GM19324 (cell line): Measurements from ENCODE around the gene GUCA1A.
"Not testable (repeated sequence)": the region's sequence is repeated elsewhere in the genome, so short reads cannot be mapped to it uniquely, and the experiment has no call there.

ENCODE experiments used
- ATAC-seq: cut with Tn5 transposase; IDR thresholded peaks from one replicate; pipeline ENCODE4 v1.9.1; 2021; ENCODE audit warnings: mild to moderate bottlenecking, moderate library complexity; ENCODE audit not compliant: unreplicated experiment, low FRiP score

GUCA1A gene

DNA sequence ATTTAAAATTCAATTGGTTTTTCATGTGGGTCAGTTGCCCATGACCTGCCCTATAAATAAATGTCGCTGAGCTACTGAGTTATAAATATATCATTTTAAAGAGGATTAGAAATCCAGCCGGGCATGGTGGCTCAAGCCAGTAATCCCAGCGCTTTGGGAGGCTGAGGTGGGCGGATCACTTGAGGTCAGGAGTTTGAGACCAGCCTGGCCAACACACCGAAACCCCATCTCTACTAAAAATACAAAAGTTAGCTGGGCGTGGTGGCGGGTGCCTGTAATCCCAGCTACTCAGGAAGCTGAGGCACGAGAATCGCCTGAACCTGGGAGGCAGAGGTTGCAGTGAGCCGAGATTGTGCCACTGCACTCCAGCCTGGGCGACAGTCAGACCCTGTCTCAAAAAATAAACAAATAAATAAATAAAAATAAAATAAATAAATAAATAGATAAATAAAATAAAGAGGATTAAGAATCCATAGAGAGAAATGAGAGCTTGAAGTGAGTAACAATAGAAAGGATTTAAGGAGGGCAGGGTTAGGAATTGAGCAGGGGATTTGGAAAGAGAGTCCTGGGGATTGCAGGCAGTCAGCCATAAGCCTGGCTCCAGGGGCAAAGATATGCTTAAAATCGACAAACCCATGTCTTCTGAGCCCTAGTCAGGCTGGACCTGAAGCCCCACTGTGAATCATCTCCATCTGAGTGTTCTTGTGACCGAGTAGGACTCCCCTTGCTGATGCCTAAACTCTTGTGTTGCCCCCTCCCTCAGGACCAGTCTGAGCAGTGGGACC, 29.2 kb downstream of the GUCA1A start:
- ATAC-seq = not testable (repeated sequence)

DNA sequence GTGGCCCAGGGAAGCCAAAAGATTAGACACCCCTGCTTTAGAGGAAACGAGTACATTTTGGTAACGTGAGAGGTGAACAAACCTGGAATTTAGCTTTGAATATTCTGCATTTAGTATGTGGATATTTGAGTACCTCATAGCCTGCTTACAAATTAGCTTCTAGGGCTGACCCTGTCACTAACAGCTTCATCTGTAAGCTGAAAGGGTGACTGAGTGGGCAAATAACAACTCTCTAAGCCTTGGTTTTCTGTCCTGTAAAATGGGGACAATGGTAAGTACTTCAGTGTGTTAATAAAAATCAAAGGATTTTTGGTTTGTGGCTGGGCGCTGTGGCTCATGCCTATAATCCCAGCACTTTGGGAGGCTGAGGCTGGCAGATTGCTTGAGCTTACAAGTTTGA, 30.0 kb downstream of the GUCA1A start:
- ATAC-seq = no peak

DNA sequence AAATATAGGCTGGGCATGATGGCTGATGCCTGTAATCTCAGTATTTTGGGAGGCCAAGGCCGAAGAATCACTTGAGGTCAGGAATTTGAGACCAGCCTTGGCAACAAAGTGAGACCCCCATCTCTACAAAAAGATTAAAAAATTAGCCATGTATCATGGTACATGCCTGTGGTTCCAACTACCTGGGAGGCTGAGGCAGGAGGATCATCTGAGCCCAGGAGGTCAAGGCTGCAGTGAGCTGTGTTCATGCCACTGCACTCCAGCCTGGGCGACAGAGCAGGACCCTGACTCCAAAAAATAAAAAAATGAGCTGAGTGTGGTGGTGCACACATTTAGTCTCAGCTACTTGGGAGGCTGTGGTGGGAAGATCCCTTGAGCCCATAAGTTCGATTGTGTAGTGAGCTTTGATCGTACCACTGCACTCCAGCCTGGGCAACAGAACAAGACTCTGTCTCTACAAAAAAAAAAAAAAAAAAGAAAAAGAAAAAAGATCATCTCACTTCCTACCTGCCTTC, 31.7 kb downstream of the GUCA1A start:
- no peak for ATAC-seq

DNA sequence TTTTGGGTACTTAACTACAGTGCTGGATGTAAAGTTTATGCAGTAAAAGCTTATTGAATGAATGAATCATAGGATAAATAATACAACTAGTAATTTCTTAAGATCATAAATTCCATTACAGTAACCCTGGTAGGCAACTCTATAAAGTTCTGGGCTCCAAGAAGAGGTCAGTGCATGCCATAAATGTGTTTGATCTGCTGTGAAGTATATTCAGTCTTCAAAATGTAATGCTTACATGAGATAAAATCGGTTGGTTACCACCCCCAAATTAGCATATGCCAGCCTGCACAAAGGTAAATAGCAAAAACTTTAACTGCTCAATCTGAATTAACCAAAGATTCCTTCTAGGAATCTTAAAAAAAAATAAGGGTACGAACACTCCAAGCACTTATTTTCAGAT, 34.4 kb downstream of the GUCA1A start:
- ATAC-seq = not testable (repeated sequence)

DNA sequence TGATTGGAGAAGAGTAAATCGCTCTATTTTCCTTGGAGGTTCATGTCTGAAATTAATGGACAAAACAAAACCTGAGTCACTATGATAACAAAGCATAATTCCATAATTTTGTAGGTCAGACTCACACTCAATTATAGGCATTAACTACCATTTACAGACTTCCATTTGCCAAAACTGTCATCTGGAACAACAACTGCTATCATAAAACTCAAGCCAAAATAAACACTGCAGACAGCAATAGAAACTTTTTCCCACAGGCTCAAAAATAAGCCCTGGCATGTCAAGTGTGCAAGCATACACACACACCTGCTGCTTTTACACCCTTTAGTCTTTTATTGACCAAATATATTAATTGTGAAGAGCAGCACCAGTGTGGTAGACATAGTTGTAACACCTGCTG, 37.4 kb downstream of the GUCA1A start:
- no peak for ATAC-seq

DNA sequence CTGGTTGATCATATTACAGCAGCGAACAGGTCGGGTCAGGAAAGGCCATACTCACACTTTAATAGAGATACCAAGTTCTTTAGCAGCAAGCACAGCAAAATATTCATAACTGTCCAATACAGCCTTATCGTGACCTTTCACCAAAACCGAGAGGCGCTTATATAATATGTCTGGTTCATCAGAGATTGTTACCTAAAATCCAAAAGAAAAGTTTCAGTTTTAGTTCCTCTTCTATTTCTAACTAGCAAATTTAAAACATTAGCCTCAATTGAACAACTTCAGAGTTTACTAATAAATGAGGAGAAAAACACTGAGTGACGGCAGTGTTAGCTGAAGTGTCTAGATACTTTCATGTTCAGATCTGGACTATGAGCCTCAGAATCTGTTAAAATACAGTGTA, 38.6 kb downstream of the GUCA1A start:
- ATAC-seq = no peak

DNA sequence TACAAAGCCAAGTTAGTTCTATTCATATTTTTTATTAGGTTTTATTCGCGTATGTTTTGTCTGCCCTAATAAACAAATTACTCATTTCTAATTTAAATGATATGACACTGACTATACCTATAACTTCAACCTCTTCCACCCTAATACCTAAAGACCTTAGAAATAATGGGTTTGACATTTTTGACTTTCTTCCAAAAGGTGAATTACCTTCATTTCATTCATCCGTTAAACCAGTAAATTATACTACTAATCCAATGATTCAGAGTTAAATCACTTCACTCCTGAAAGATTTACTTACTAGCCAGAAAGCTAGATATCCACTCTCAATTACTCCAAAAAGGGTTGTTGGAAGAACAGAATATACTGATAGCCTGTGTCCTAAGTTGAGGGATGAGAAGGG, 39.3 kb downstream of the GUCA1A start:
- ATAC-seq = no peak

DNA sequence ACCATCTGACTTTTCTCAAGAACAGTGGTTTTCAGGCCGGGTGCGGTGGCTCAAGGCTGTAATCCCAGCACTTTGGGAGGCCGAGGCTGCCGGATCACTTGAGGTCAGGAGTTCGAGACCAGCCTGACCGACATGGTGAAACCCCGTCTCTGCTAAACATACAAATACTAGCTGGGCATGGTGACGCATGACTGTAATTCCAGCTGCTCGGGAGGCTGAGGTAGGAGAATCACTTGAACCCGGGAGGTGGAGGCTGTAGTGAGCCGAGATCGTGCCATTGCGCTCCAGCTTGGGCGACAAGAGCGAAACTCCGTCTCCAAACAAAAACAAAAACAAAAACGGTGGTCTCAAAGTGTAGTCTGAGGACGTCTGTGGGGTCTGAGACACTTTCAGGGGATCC, 43.3 kb downstream of the GUCA1A start:
- not testable (repeated sequence) for ATAC-seq

DNA sequence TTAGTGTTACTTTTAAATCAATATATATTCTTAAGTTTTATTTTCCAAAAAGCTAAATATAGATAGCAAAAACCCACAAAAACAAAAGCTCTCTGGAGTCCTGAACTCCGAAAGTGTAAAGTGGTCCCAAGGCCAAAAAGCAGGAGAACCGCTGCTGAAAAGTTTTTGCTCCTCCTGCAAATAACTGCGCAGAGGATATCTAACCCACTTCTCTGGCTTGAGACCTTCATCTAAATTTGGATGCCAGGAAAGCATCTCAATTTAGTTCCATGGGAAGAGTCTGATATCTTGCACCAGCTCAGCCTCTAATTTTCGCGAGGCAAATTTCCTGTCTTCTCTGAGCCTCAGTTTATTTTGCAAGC, 44.0 kb downstream of the GUCA1A start:
- ATAC-seq = no peak

DNA sequence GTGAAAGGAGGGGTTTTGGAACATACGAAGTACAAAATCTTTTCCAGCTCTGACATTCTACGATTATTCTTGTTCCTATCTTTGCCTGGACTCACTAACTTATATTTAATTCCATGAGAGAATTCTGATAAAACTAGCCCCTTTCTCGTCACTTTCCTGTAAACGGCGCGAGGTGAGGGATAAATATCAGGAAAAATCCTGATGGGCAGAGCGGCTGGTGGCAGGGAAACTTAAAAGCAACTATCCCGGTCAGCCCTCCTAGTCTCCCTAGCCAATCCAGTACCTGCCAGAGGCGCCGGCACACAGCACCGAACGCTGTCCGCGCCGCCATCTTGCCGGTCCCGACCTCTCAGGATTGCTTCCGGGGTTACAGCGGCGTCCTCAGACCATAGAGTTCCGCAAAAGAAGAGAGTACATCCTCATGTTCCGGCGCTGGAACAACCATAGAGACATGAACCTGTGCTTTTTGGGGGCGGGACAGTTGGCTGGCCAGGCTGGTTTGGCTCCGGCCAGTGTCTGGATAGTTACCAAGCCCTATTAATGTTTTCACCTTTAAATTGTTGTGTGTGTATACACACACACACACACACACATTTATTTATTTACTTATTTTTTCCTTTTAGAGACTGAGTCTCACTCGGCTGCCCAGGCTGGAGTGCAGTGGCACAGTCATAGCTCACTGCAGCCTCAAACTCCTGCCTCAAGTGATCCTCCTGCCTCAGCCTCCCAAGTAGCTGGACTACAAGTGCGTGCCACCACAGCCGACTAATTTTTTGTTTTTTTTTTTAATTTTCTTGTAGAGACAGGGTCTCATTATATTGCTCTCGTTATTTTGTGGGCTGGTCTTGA, 44.6 kb downstream of the GUCA1A start, which contains the start of gene MRPS10:
TSS of gene MRPS10 (minus strand) at position 343 of the 849 bp plus-strand sequence. CDS start at position 331, 12 bp downstream.
- ATAC-seq = peak; percentile 89

DNA sequence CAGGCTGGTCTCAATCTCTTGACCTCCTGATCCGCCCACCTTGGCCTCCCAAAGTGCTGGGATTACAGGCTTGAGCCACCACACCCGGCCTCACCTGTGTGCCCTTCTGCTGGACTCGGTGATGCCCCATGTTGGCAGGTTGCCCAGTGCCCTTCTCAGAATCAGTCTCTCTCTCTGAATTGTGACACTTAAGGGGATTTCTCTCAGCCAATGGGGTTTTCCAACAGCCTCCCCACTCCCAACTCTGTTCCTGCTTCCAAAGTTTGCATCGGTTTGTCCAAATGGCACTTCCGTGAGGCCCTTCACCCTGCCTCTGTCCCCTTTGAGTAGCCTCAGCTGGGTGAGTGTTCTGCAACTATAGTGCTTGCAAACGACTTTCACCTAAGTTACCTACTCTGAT, 47.6 kb downstream of the GUCA1A start:
- ATAC-seq = no peak

DNA sequence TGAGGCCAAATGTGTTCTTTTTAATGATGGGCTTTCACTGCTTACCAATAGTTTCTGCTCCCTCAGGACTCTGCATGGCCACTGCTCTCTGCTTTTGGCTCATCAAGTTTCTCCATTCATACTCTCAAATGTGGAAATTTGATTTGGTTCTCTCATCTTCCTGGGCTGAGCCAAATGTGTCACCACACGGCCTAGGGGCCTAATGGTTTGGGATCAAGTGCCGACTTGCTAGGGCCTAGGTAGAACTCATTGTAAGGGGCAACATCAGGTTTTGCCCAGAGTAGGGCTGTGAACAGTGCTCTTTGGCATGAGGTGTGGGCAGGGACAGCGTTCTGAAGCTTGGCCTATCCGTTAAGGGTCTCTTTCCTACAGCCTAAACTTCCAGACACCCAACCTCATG, 48.4 kb downstream of the GUCA1A start:
- ATAC-seq = no peak

DNA sequence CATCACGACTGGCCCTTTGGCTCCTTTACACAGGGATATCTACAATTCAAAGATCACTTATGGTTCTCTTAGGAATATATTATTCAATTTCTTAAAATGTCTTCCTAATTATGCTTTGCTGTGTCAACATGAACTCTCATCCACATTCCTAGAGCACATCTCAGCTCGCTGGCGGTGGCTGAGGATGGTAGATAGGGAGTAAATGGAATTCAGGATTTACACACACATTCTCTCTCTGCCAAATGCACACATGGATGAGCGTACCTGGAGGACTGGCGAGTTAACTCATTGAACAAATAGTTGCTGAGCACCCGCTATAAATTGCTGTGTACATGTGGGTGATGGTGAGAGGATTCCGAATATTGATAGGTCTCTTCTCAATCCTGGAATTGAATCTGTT, 49.3 kb downstream of the GUCA1A start:
- no peak for ATAC-seq

DNA sequence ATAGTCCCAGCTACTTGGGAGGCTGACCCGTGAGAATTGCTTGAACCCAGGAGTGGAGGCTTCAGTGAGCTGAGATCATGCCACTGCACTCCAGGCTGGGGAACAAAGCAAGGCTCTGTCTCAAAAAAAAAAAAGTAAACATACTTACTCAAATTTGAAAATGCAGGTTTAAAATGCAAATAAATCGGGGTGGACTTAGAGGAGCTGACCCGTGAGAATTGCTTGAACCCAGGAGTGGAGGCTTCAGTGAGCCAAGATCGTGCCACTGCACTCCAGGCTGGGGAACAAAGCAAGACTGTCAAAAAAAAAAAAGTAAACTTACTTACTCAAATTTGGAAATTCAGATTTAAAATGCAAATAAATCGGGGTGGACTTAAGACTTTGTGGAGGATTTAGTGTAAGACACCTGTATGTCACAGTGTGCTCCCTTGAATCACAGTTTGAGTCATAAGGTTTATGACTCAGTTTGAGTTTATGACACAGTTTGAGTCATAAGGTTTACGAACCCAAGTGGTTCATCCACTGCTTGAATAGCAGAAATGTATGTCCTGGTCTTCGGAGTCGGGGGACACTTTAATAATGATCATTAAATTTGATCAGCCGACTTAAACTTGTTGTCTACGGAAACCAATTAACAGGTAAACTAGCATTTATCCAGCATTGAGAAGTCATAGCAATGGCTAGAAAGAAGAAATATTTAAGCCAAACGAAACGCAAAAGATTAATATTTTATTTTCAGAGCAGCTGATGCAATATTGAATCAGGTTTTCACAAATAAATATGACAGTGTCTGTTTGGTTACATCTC, 51.3 kb downstream of the GUCA1A start:
- peak; percentile 74 for ATAC-seq

DNA sequence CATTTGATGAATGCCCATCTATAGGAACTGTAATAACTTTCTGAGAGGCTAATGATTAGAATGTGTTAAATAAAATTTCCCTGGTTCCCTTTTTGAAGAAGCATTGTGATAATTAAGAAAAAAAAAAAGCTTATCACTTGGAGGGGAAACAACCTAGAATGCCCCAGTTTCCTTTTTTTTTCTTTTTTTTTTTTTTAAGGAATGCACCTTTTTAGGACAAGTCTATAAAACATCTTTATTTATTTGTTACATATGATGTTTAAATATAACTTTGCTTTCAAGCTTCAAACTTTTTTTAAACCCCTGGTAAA, 51.8 kb downstream of the GUCA1A start:
- no peak for ATAC-seq

DNA sequence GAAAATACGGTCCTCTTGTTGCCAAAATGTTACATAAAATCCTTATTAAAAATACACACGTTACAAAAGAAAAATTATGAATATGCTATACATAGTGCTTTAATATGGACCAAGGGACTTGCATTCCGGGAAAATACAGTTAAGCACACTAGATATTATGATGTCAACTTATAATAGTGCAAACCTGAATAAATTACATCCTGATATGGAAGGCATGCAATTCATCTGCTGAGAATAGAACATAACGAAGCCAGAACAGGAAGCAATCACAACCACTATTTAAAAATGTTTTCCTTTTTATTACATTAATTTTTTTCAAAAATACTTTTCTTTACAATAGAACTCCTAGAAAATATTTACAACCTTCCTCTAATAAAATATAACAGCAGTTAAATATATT, 52.3 kb downstream of the GUCA1A start:
- ATAC-seq = no peak

DNA sequence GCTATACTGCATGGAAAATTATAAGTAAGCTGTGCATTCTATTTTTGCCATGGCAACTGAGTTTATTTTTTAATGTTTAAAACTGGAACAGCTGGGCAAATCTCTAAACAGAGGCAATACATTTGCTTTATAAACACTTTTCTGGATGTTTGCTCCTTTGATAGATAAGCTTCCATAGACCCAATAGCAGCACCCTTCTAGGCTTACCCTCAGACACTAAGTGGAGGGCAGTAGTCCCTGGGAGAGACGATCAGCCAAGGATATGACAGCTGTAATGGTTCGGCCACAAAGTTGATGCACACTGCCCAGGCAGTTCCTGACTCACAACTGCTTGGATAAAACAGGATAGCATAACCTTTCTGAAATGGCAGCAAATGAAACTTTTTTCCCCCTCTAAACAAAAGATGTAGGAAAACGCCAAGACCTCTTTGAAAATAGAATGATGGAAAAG, 53.0 kb downstream of the GUCA1A start:
- no peak for ATAC-seq

DNA sequence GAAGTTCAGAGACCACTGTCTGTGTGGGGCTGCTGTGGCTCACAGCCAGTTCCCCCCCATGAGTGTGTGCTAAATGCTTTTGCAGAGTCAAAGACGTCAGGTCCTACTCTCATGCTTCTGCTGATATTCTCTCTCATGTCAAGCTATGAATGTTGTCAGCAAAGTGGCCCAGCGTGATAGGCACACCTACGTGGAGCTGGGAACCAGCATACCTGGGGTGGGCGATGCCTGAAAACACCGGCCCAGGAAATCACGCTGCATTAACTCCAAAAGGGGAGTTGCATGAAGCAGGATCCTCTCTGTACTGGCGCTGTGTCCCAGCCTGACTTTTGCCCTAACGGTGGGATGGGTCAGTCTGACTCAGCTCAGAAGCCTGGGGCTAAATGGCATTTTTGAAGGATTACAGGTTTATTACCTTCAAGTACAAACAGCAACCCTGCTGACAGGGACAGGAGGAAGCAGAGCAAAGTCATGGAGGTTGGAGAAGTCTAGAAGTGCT, 53.5 kb downstream of the GUCA1A start:
- no peak for ATAC-seq

DNA sequence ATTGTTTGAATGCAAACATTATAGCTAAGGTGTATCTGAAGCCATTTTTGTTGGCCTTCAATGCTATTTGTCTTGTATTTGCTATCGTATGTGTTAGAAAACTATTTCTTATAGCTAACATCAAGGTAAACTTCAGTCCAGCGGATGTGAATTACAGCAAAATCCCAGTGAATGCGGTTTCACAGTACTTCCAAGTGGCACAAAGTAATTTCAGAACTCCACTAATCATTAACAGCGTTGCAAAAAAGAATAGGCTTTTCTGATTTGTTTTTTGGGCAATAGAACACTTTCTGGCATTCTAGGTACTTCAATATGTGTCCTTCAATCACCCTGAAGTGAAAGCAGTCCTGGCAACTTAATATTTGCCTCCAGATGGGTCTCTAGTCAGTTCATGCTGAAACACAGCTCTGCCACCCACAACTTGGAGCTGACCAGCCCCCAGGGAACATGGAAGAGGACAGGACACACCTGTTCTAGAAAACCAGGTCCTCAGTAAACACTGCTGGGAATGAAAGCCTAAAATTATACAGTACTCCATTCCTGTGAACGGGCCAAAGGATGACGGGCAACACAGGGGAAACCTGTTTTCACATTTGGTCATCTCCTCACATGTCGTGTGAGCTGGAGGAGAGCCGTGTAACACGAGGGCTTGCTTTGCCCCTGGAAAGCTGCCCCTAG, 54.1 kb downstream of the GUCA1A start:
- no peak for ATAC-seq

DNA sequence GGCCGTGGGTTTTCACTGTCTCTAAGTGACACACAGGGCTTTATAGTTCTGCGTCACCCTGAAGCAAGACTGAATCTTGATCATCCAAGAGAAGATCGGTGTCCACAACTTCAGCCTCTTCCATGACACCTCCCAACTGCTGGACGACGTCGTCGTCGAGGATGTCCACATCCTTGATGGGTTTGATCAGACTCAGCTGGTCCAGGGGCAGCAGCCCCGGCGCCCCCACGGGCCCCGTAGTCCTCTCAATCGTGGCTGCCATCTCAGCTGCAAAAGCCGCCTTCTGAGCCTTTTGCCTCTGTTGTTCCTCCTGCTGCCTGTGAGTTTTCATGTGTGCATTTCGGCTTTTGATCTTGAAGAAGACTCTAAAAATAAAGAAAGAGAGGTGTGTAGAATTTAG, 55.1 kb downstream of the GUCA1A start:
- no peak for ATAC-seq
